Gastroesophageal sphincter (tissue), 4 donors: ENCODE measurements around the gene ITPR2. TPM values are rescaled to one million over a fixed set of nuclear protein-coding genes. Genes with fewer than 3 reads are reported as not detected.
A peak's percentile ranks its signal among the peaks of the same experiment; 100 is the strongest.
"Not testable (repeated sequence)": the region's sequence is repeated elsewhere in the genome, so short reads cannot be mapped to it uniquely, and the experiment has no call there.

Experiments
- ATAC-seq: fragments of 150-250 bp; one replicate; pipeline ENCODE4 v1.9.1; 2016; ENCODE audit warnings: mild to moderate bottlenecking, moderate library complexity
- H3K27ac ChIP-seq, 4 donors: fragments of 200-600 bp; sonication (generic) in 3 of 4; 1 replicate in 3 of 4; 2 replicates in 1 of 4; pipeline ENCODE4 v1.5.1; 2016 to 2019
- H3K27me3 ChIP-seq: fragments of 200-600 bp; sonication (generic); one replicate; pipeline ENCODE4 v1.5.1; 2019
- H3K36me3 ChIP-seq, 2 donors: fragments of 200-600 bp; sonication (generic); one replicate each; pipeline ENCODE4 v1.5.1; 2019; ENCODE audit warnings: control low read depth in 1 of 2
- H3K4me1 ChIP-seq, 3 donors: fragments of 200-600 bp; sonication (generic); 1 replicate in 2 of 3; 2 replicates in 1 of 3; pipeline ENCODE4 v1.5.1; 2016 to 2019; ENCODE audit warnings: control low read depth in 2 of 3
- H3K4me3 ChIP-seq, 2 donors: fragments of 200-600 bp; sonication (generic); one replicate each; pipeline ENCODE4 v1.5.1; 2019; ENCODE audit warnings: mild to moderate bottlenecking in 1 of 2, moderate library complexity in 1 of 2
- H3K9me3 ChIP-seq, 3 donors: fragments of 200-600 bp; sonication (generic); one replicate each; pipeline ENCODE4 v1.5.1; 2017 to 2019; ENCODE audit warnings: control low read depth in 2 of 3
- CTCF ChIP-seq, 4 experiments: fragments of 200-600 bp in 2 of 4; fragments of 450-650 bp in 2 of 4; sonication (generic) in 1 of 4; IDR thresholded peaks; one replicate each; pipeline ENCODE4 v1.5.1; 2017 to 2019; ENCODE audit warnings: antibody characterized with exemption in 4 of 4, mild to moderate bottlenecking in 2 of 4, moderate library complexity in 2 of 4
- EP300 ChIP-seq: sonication (generic); formaldehyde crosslinking; IDR thresholded peaks from one replicate; pipeline ENCODE4 v1.6.1; 2017; ENCODE audit warnings: antibody characterized with exemption, mild to moderate bottlenecking
- POLR2A ChIP-seq, 2 donors: fragments of 450-650 bp; IDR thresholded peaks; one replicate each; pipeline ENCODE4 v1.6.1; 2017; ENCODE audit warnings: antibody characterized with exemption in 2 of 2, mild to moderate bottlenecking in 2 of 2, moderate library complexity in 1 of 2
- POLR2AphosphoS5 ChIP-seq: sonication (generic); formaldehyde crosslinking; IDR thresholded peaks from one replicate; pipeline ENCODE4 v1.6.1; 2017; ENCODE audit warnings: antibody characterized with exemption
- WGBS, 2 donors: methylation state at CpG; one replicate each; pipeline ENCODE4 v1.1.5; 2018; ENCODE audit warnings: low coverage in 1 of 2; 5-methylcytosine and 5-hydroxymethylcytosine counted together
- total RNA-seq, 4 donors: library from RNA; depleted of rRNA; stranded (reverse); fragments of >200 nt; gene quantifications; one replicate each; pipeline ENCODE4 v1.1.0, GENCODE V29; 2016

ITPR2 gene
- total RNA-seq, 4 donors from 2014 or later = 30.8 to 63.0 (median 44.4) TPM

DNA sequence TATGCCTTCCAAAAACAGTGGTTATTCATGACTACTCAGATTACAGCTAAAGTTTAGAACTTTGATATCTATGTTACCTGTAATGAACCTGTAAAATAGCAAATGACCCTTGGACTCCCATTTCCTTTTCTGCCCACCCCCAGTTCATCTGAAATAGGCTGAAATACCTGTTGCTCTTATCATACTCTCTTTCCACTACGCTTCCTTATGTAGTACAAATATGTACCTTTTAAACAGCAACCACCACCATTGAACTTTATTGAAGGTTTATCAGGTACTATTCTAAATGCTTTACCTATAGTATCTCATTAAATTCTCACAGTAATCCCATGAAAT lies 398.0 kb downstream of the ITPR2 start:
- 88 to 100% methylated on average over 1 of the region's 1 CpG for WGBS, 2 donors

DNA sequence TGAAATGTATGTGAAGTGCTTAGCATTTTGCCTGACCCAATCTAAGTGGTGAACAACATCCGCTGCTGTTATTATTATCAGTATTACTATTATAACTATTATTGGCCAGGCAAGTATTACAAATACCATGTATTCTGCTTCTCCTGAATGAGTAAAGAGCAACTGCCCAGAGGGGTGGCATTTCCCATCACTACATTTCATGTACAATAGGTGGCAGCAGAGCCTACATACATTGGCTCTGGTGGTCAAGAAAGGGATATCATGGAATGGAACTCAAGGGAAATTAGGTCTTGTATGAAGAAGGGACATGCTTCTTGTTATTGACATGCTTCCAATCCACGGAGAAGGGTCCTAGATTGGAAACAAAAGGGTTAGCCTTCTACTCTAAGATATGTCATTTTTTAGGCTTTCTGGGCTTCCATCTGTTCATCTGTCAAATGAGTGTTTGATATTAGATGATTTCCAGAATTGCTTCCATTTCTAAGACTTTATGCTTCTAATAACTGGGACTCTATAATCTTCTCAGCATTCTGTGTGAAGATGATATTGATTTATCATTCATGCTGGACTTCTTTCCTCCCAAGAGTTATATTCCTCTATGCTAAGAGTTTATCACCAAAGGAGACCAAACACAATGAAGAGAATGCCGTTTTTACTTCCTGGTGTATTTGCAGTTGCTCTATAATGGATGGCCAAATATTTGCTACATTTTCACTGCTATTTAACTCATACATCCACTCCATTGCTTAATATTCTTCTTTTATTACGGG lies 398.5 kb downstream of the ITPR2 start:
- no peaks in the 10 kb centered on the region for H3K27me3 ChIP-seq
- no peak for ATAC-seq
- no peak overlapping the region for H3K27ac ChIP-seq
- no peaks in the 10 kb centered on the region for H3K4me1 ChIP-seq
- TF ChIP-seq CTCF (IDR thresholded peaks at IDR 0.05) = peak; percentile 64 to 93 (median 76)
- TF ChIP-seq POLR2A (IDR thresholded peaks at IDR 0.05) = no peak
- WGBS, 2 donors = 75 to 87% methylated on average over 4 of the region's 4 CpGs
- no peaks in the 10 kb centered on the region for H3K9me3 ChIP-seq
- peaks cover 0 to 4% of the 10 kb centered on the region in 2 donors for H3K36me3 ChIP-seq
- H3K4me3 ChIP-seq = no peak overlapping the region

More for the DNA sequence above, 398.0 kb downstream of the ITPR2 start:
- H3K27ac ChIP-seq = no peak overlapping the region
- ATAC-seq = no peak
- H3K4me3 ChIP-seq = no peak overlapping the region
- no peaks in the 10 kb centered on the region for H3K27me3 ChIP-seq
- no peaks in the 10 kb centered on the region for H3K4me1 ChIP-seq
- no peak for TF ChIP-seq CTCF (IDR thresholded peaks at IDR 0.05)
- TF ChIP-seq POLR2AphosphoS5 = no peak
- no peak for TF ChIP-seq POLR2A (IDR thresholded peaks at IDR 0.05)
- TF ChIP-seq EP300 = no peak
- H3K36me3 ChIP-seq = peaks cover 0 to 4% of the 10 kb centered on the region in 2 donors
- H3K9me3 ChIP-seq = no peaks in the 10 kb centered on the region

GRCh38 chr12:26433701-26434100 lies 399.3 kb downstream of the ITPR2 start:
- H3K27me3 ChIP-seq, H3K4me1 ChIP-seq, H3K27ac ChIP-seq, ATAC-seq, H3K36me3 ChIP-seq, H3K4me3 ChIP-seq, H3K9me3 ChIP-seq: not testable (repeated sequence)
- 70 to 80% methylated on average over 1 of the region's 1 CpG for WGBS, 2 donors

DNA sequence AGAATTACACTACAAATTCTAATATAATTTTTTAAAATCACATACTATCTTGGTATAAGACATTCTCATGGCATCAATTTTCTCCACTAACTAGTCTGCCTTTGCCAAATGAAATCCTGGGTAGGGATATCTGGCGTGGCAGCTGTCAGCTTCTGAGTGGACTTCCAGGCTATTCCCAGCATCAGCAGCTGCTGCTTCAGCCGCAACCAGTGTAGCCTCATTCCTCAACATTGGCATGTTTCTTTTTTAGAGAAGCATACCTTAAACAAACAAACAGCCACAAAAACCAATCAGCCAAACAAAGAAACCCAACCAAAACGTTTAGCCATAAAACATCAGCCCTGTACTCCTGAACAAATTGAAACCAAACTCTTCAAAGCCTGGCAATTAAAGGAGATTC lies 401.8 kb downstream of the ITPR2 start:
- no peaks in the 10 kb centered on the region for H3K36me3 ChIP-seq
- no peaks in the 10 kb centered on the region for H3K27me3 ChIP-seq
- H3K9me3 ChIP-seq = no peaks in the 10 kb centered on the region
- H3K4me3 ChIP-seq = no peak overlapping the region
- ATAC-seq = no peak
- no peak for TF ChIP-seq CTCF (IDR thresholded peaks at IDR 0.05)
- TF ChIP-seq EP300 = no peak
- TF ChIP-seq POLR2A (IDR thresholded peaks at IDR 0.05) = no peak
- no peak for TF ChIP-seq POLR2AphosphoS5
- 41 to 64% methylated on average over 1 to 3 of the region's 3 CpGs for WGBS, 2 donors
- no peak overlapping the region for H3K27ac ChIP-seq
- H3K4me1 ChIP-seq = no peaks in the 10 kb centered on the region

- H3K9me3 ChIP-seq, H3K36me3 ChIP-seq, H3K27ac ChIP-seq, H3K4me1 ChIP-seq, H3K4me3 ChIP-seq, H3K27me3 ChIP-seq, ATAC-seq: not testable (repeated sequence)
Observed at GRCh38 chr12:26430596-26430995, 402.4 kb downstream of the ITPR2 start.

DNA sequence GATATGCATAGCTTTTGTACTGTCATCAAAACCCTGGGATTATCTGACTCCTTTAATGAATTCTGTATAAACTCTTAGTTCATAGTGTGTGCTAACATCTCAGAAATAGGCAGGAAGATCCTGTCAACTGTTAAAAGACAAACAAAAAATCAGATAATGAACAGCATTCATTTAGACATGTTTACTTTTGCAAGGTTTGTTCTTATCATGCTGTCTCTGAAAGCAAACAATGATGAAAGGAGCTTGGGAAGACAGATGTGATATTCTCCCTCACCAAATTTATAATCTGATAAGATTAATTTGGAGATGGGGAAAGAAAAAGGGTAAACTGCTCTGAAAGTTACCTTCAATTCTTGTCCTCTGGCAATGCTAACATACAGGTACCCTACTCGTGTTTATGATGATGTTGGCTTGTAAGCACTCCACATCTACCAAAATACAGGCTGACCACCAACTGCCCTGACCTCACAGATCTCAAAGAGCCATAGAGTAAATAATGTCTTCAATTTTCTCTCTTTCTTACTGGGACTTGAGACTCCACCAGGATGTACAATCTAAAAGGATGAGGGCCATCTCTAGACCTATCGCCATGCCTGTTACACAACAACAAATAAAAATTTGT lies 403.8 kb downstream of the ITPR2 start:
- WGBS, 2 donors = 70 to 85% methylated on average over 2 of the region's 2 CpGs
- Histone ChIP-seq H3K27ac (no peak overlapping the region), H3K4me1 (no peaks in the 10 kb centered on the region), H3K4me3 (no peak overlapping the region), H3K27me3 (no peaks in the 10 kb centered on the region), H3K36me3 (no peaks in the 10 kb centered on the region), H3K9me3 (no peaks in the 10 kb centered on the region)
- no peak for ATAC-seq
- TF ChIP-seq EP300 (no peak), POLR2AphosphoS5 (no peak), POLR2A (IDR thresholded peaks at IDR 0.05) (no peak), CTCF (IDR thresholded peaks at IDR 0.05) (no peak)
